Glomerular endothelial cell (primary cell): ENCODE measurements around the gene RSPO1. TPM values are rescaled to one million over a fixed set of nuclear protein-coding genes. Genes with fewer than 3 reads are reported as not detected.
"Not testable (repeated sequence)": the region's sequence is repeated elsewhere in the genome, so short reads cannot be mapped to it uniquely, and the experiment has no call there.

Experiments
- DNase-seq: peaks from one replicate; pipeline ENCODE4 v3.0.0-alpha.2; 2011; ENCODE audit warnings: low read depth, low spot score; ENCODE audit errors: extremely low read depth
- total RNA-seq: library from RNA; depleted of rRNA; stranded (reverse); fragments of >200 nt; gene quantifications from 2 replicates; pipeline ENCODE4 v1.2.3, GENCODE V29; 2015

RSPO1 gene
- total RNA-seq, 1 donor from 2014 or later: not detected

DNA sequence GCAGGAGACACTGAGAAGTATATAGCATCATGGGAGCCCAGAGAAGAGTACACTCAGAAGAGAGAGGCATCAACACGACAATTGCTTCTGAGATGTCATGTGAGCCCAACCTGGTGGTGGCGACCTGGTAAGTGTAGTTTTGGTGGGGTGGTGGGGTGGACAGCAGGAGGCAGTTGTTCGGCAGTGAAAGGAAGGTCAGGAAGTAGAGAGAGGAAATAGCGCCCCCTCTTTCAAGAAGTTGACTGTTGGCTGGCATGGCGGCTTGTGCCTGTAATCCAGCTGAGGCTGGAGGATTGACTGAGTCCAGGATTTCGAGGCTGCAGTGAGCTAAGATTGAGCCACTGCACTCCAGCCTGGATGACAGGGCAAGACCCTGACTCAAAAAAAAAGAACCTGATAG, 12.6 kb downstream of the RSPO1 start:
- no peak for DNase-seq

- DNase-seq: no peak
These were observed 13.3 kb downstream of the RSPO1 start for GRCh38 chr1:37621326-37621870.

- DNase-seq: no peak
These were observed 14.0 kb downstream of the RSPO1 start for GRCh38 chr1:37620707-37621106.

- no peak for DNase-seq
These were observed 18.4 kb downstream of the RSPO1 start for GRCh38 chr1:37616330-37616729.

GRCh38 chr1:37614105-37614504, 20.6 kb downstream of the RSPO1 start:
- no peak for DNase-seq

DNA sequence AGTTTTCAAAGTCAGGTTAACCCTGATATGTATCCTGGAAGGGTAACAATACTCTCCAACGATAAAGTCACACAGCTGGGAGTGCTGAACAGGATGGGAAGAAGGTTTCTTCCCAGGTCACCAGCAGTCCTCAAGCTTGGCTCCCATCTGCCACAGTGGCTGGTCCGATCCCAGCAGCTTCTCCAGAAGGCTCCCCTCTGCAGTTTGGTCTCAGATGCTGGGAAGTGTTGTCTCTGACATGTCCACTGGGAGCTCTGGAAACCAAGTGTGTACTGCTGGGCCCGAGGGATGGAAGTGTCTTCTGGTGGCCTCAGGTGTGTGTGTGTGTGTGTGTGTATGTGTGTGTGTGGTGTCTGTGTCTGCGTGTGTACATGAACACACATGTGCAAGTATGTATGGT, 22.5 kb downstream of the RSPO1 start:
- DNase-seq: no peak

DNA sequence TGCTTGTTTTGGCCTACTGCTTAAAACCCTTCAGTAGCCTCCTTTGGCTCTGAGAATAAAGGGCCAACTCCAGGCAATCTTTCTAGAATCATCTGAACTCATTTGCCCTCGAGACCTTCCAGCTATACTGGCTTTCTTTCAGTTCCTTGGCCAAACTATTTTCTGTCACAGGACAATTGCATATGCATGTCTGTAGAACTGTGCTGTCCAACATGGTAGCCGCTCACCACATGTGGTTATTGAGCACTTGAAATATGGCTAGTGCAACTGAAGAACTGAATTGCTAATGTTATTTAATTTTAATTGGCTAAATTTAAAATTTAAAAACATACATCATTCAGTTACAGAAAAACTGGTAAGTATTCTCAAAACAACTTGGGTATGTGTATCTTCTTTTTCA, 24.7 kb downstream of the RSPO1 start:
- DNase-seq: no peak

GRCh38 chr1:37609002-37609401, 25.7 kb downstream of the RSPO1 start:
- no peak for DNase-seq

DNA sequence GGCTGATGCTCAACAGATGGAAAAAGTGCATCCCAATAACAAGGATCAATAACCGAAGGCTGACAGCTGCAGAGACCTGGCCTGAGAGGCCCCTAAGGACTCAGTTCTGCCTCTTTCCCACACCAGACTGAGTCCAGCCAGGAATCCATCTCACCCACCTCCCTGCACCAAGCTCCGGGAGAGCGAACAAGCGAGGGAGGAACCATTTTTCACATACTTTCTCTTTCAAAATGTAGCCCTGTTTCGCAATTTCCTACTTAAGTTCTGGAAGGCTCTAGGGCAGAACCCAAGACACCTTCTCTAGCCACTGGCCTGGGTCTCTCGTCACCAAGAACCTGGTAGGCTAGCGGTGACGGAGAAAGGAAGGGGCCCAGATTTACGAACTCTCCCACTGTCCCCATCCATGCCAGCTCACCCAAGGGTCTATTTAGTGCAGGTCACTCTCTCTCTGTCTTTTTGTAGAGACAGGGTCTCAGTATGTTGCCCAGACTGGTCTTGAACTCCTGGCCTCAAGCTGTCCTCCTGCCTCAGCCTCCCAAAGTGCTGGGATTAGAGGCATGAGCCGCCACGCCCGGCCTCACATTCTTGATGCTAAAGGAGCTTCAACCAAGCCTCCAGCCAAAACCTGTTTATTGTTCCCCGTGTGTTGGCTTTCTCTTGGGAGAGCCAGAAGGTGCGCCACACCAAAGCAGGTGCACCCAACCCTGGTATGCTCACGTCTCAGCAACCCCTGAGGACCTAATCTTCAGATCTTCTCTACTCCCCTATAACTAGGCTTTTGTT, 28.0 kb downstream of the RSPO1 start:
- DNase-seq: no peak

- DNase-seq: no peak
These were observed 28.8 kb downstream of the RSPO1 start for GRCh38 chr1:37605806-37606474.

DNA sequence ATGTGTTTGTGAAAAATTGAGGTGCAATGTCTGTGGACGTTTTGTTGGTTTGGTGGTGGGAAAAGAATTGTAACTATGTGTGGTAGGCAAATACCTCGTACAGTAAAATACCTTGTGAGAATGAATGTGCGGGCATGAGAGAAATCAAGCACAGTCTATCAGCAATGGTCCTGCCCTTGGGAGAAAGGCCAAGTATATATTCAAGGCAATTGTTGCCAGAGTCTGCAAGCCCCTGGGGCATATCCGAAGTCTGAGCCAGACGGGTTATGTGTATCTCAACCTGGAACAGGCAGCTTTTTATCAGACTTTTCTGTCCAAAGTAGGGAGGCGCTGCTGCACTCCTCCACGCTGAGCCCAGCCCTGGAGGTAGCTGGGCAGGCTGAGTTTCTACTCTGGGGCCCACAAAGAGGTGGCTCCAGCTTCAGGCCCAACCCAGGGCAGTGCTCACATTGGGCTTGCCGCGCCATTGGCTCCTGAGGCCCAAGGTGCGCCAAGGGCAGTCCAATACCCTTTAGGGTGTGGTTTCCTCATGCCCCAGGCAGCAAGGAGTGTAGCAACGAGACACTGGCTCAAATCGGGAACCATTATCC, 29.5 kb downstream of the RSPO1 start:
- no peak for DNase-seq

DNA sequence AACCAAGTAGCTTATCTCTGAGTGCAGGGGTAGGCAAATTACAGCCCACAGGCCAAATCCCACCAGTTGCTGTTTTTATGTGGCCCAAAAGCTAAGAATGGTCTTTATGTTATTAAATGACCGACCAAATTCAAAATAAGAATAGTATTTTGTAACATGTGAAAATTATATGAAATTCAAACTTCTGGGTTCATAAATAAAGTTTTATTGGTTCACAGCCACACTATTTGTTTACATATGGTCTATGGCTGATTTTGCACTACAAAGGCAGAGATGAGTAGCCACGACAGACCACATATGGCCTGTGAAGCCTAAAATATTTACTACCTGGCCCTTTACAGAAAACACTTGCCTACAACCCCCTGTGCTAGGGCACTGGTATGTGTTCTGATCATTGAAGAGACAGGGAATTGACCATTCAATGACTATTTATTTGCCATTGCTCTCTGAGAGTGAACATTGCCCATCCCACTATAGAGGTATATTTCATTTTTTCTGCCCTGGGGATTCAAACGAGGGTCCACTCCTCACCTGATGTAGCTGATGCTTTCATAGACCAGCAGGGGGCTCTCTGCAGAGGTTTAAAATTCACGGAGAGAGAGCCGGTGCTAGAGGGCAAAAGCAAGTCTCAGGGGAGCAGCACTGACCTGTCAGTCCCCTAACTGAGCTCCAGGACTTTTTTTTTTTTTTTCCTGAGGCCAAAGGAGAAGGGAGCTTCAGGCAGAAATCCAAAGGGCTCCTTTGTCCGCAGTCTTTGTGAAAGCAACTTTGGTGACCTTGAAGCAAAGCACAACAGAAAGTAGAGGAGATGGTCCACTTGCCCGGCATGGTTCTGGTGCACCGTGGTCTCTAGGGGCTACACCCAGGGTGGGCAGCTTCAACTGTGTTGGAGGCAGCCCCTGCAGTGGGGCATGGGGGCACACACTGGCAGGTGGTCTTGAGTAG, 31.7 kb downstream of the RSPO1 start:
- DNase-seq: no peak

DNA sequence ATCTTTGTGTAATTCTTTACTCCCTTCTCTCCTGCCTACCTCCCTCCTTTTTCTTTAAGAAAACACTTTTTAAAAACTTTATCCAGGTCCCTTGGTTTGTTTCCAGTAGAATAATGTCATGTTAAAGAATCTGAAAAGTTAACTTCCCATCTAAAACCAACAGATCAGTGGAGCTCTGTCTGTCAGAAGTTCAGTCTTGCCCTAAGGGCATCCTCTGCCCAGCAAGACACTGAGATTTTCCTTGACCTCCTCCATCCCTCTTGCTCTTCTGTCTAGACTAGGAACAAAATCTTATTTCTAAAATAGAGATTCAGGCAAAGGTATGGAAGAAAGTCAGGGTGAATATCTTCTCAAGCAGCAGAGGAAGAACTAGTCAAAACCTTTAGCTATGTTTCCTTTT, 33.3 kb downstream of the RSPO1 start:
- no peak for DNase-seq

- no peak for DNase-seq
These were observed 34.8 kb downstream of the RSPO1 start for GRCh38 chr1:37599940-37600339.

GRCh38 chr1:37596182-37596667, 38.5 kb downstream of the RSPO1 start:
- no peak for DNase-seq

- peak; percentile 66 for DNase-seq
These were observed 39.1 kb downstream of the RSPO1 start, which contains the start of gene GNL2 for GRCh38 chr1:37595440-37596181. Gene GNL2 (minus strand): TSS chr1:37595937. CDS start chr1:37595822, 115 bp downstream.

- DNase-seq: no peak
These were observed 41.0 kb downstream of the RSPO1 start for GRCh38 chr1:37593726-37594125.

GRCh38 chr1:37588939-37589338, 45.8 kb downstream of the RSPO1 start:
- no peak for DNase-seq

- not testable (repeated sequence) for DNase-seq
These were observed 50.1 kb downstream of the RSPO1 start for GRCh38 chr1:37584544-37584943.

DNA sequence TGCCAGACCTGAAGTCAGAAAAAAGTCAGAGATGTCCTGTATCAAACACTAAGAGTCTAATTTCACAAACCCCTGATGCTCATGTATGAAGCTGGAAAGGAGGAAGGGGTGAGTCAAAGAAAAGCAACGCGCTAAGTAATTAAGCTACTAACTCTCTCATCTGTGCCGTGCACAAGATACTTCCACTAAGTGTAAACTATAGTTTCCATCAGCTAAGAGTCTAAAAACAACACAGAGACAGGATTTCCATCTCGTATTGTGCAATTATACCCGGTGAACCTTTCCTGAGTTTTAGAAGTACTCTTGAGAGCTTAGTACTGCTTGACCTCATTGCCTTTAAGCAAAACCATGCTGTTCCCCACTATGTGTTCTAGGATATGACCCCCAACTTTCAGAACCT, 59.0 kb downstream of the RSPO1 start:
- DNase-seq: peak; percentile 20
